Stromal cell of bone marrow (primary cell): ENCODE data around the gene TMC8.

Experiments
- DNase-seq: peaks from one replicate; pipeline ENCODE4 v3.0.0-alpha.2; 2012; ENCODE audit warnings: low read depth

The TMC8 gene

GRCh38 chr17:78180083-78180482 is 49.5 kb downstream of the TMC8 start:
- no peak for DNase-seq

- DNase-seq = no peak
These were observed 49.9 kb downstream of the TMC8 start for GRCh38 chr17:78180508-78180907.

GRCh38 chr17:78182504-78182903 is 51.9 kb downstream of the TMC8 start:
- no peak for DNase-seq

GRCh38 chr17:78183916-78184315 is 53.3 kb downstream of the TMC8 start:
- no peak for DNase-seq

GRCh38 chr17:78184351-78184750 is 53.8 kb downstream of the TMC8 start:
- DNase-seq = no peak

- DNase-seq = no peak
These were observed 54.3 kb downstream of the TMC8 start for GRCh38 chr17:78184868-78185267.

GRCh38 chr17:78185981-78186691 is 55.6 kb downstream of the TMC8 start:
- no peak for DNase-seq

- DNase-seq = peak; percentile 92
These were observed 56.4 kb downstream of the TMC8 start, which contains the start of the genes AFMID and TK1 for GRCh38 chr17:78186692-78187595. TSS of gene AFMID (plus strand) at chr17:78187362. CDS start at chr17:78187371, 9 bp downstream. TSS of gene TK1 (minus strand) at chr17:78187052. CDS start at chr17:78186994, 58 bp downstream.
